Right lobe of liver (tissue), 4 donors: ENCODE results near the gene AFDN.

Source experiments
- CTCF ChIP-seq, 4 donors: fragments of 200-600 bp in 3 of 4; fragments of 450-650 bp in 1 of 4; IDR thresholded peaks; one replicate each; pipeline versions ENCODE4 v1.5.1 to v1.8.0; 2016 to 2022; ENCODE audit warnings: antibody characterized with exemption in 4 of 4, mild to moderate bottlenecking in 2 of 4
- POLR2A ChIP-seq: fragments of 450-650 bp; IDR thresholded peaks from one replicate; pipeline ENCODE4 v1.6.1; 2017; ENCODE audit warnings: antibody characterized with exemption, mild to moderate bottlenecking
- donor health status: DM: no; HTN: no; CAD: no.
- donor health status: DM: no; HTN: no; CAD: no.
- donor health status: DM: no; HTN: yes; CAD: no.

GRCh38 chr6:167789358-167789757 is 37.4 kb upstream of the AFDN start:
- TF ChIP-seq POLR2A (peak; percentile 27), CTCF (IDR thresholded peaks at IDR 0.05) (no peak)
